NT2/D1 (cell line): ENCODE data around the gene DIP2C.

Experiments
- YY1 ChIP-seq: IDR thresholded peaks from 2 replicates; pipeline ENCODE4 v1.6.1; 2011; ENCODE audit not compliant: insufficient read length, insufficient read depth
- ZNF274 ChIP-seq: IDR thresholded peaks from 2 replicates; pipeline ENCODE4 v1.6.1; 2011; ENCODE audit warnings: mild to moderate bottlenecking, low read depth, low read length

DNA sequence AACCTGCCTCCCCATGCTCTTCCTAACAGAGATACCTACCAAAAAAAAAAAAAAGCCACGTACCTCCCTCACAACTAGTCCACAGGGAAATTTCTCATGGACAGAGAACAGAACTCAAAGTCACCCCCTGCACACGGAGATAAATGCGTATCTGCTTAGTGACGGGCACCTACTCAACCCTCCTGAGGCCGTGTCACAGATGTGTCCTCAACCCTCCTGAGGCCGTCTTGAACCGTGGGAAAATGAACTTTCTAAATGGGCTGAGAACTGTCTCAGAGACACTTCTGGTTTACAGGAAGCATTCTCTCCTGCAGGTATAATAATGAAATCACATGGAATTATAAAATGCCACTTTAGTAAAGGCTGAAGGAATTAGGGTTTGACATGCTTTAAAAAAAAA lies 155.9 kb downstream of the DIP2C start:
- no peak for TF ChIP-seq ZNF274
- TF ChIP-seq YY1: no peak
